ENCODE data around the gene DEFB124.
"Not testable (repeated sequence)": the region's sequence is repeated elsewhere in the genome, so short reads cannot be mapped to it uniquely, and the experiment has no call there.

Gene DEFB124

GRCh38 chr20:31474758-31475427, at the start of gene DEFB124, which contains the start of gene REM1:
DEFB124 (minus strand) TSS chr20:31475127; CDS start chr20:31473013, 2,114 bp downstream.
REM1 (plus strand) TSS chr20:31475288; CDS start chr20:31476446, 1,158 bp downstream.
- no peak for DNase-seq (ENCODE audit: low read depth in 2 of 2)

- no peak for DNase-seq (ENCODE audit: low read depth in 2 of 2)
These were observed 48.7 kb upstream of the DEFB124 start for GRCh38 chr20:31523361-31524283.

- DNase-seq (ENCODE audit: low read depth in 2 of 2), result no peak
These were observed 47.8 kb upstream of the DEFB124 start for GRCh38 chr20:31522731-31523130.

- DNase-seq (ENCODE audit: low read depth in 2 of 2), result not testable (repeated sequence)
These were observed 46.3 kb upstream of the DEFB124 start for GRCh38 chr20:31521267-31521666.

GRCh38 chr20:31517373-31517772, 42.4 kb upstream of the DEFB124 start:
- DNase-seq (ENCODE audit: low read depth in 2 of 2), result no peak

- DNase-seq (ENCODE audit: low read depth in 2 of 2), result no peak
These were observed 41.7 kb upstream of the DEFB124 start for GRCh38 chr20:31516651-31517050.

- DNase-seq (ENCODE audit: low read depth in 2 of 2), result no peak
These were observed 41.2 kb upstream of the DEFB124 start for GRCh38 chr20:31516166-31516565.

GRCh38 chr20:31515775-31516107, 40.8 kb upstream of the DEFB124 start:
- no peak for DNase-seq (ENCODE audit: low read depth in 2 of 2)

GRCh38 chr20:31515072-31515774, 40.3 kb upstream of the DEFB124 start:
- DNase-seq (ENCODE audit: low read depth in 2 of 2), result no peak

GRCh38 chr20:31514154-31515071, 39.5 kb upstream of the DEFB124 start, which contains the start of gene HM13:
HM13 (plus strand) TSS chr20:31514442; CDS start chr20:31514552, 110 bp downstream.
- DNase-seq (ENCODE audit: low read depth in 2 of 2), result peak; percentile 80

GRCh38 chr20:31508517-31509244, 33.8 kb upstream of the DEFB124 start:
- DNase-seq (ENCODE audit: low read depth in 2 of 2), result no peak

- DNase-seq (ENCODE audit: low read depth in 2 of 2), result no peak
These were observed 31.0 kb upstream of the DEFB124 start for GRCh38 chr20:31505903-31506302.

- peak; percentile 55 to 64 for DNase-seq (ENCODE audit: low read depth in 2 of 2)
These were observed 28.2 kb upstream of the DEFB124 start for GRCh38 chr20:31502884-31503673.

- DNase-seq (ENCODE audit: low read depth in 2 of 2), result no peak
These were observed 25.6 kb upstream of the DEFB124 start for GRCh38 chr20:31500527-31500926.

- DNase-seq (ENCODE audit: low read depth in 2 of 2), result no peak
These were observed 23.1 kb upstream of the DEFB124 start for GRCh38 chr20:31497838-31498540.

GRCh38 chr20:31496761-31497295, 21.9 kb upstream of the DEFB124 start:
- no peak for DNase-seq (ENCODE audit: low read depth in 2 of 2)

GRCh38 chr20:31494131-31494530, 19.2 kb upstream of the DEFB124 start:
- no peak for DNase-seq (ENCODE audit: low read depth in 2 of 2)

GRCh38 chr20:31490752-31491151, 15.8 kb upstream of the DEFB124 start:
- DNase-seq (ENCODE audit: low read depth in 2 of 2), result no peak

- no peak for DNase-seq (ENCODE audit: low read depth in 2 of 2)
These were observed 14.2 kb upstream of the DEFB124 start for GRCh38 chr20:31489152-31489551.

All from stimulated activated CD8-positive, alpha-beta memory T cell treated with anti-CD3 and anti-CD28 coated beads, Interleukin-15, amount 100 ng/mL, for 48 hours (primary cell).